T-helper 17 cell (primary cell): ENCODE data around the gene RNU1-2. TPM values are rescaled to one million over a fixed set of nuclear protein-coding genes. Genes with fewer than 3 reads are reported as not detected.
"Not testable (repeated sequence)": the region's sequence is repeated elsewhere in the genome, so short reads cannot be mapped to it uniquely, and the experiment has no call there.

Experiments
- ATAC-seq: fragments of 150-1000 bp; cut with Tn5 transposase; 2 replicates; pipeline ENCODE4 v1.10.0; 2021; ENCODE audit warnings: mild to moderate bottlenecking, moderate library complexity
- DNase-seq, 3 donors: peaks; one replicate each; pipeline versions ENCODE4 v3.0.0 to v3.0.0-alpha.2; 2020 to 2021
- H3K9me3 ChIP-seq: one replicate; pipeline ENCODE4 v1.7.0; 2013; ENCODE audit warnings: low read length, mild to moderate bottlenecking; ENCODE audit not compliant: control insufficient read depth, poor library complexity, severe bottlenecking
- H3K27ac Mint-ChIP-seq: one replicate; pipeline ENCODE4 v1.8.0; 2022; ENCODE audit warnings: mild to moderate bottlenecking, moderate library complexity, mixed read lengths
- H3K27me3 Mint-ChIP-seq: one replicate; pipeline ENCODE4 v1.8.0; 2022; ENCODE audit warnings: mixed read lengths
- H3K36me3 Mint-ChIP-seq: one replicate; pipeline ENCODE4 v1.8.0; 2022; ENCODE audit warnings: low read depth, mixed read lengths
- H3K4me1 Mint-ChIP-seq: one replicate; pipeline ENCODE4 v1.8.0; 2022; ENCODE audit warnings: mild to moderate bottlenecking, mixed read lengths
- H3K4me3 Mint-ChIP-seq: one replicate; pipeline ENCODE4 v1.8.0; 2022; ENCODE audit warnings: mild to moderate bottlenecking, moderate library complexity, mixed read lengths
- total RNA-seq, 4 donors: library from RNA in 2 of 4; stranded (reverse) in 2 of 4; gene quantifications; one replicate each; pipeline ENCODE4 v1.2.3 and lab custom pipeline; 2022 to 2026

RNU1-2 gene
- total RNA-seq, 2 donors from 2014 or later, result 3,182 to 3,922 TPM

- peak; percentile 73 for ATAC-seq
- peaks cover 48% of the 10 kb centered on the region for H3K27me3 Mint-ChIP-seq
- H3K9me3 ChIP-seq, H3K36me3 Mint-ChIP-seq: not testable (repeated sequence)
- peaks cover 13% of the 10 kb centered on the region for H3K4me1 Mint-ChIP-seq
- DNase-seq, result peak; percentile 48 to 59 (median 52)
- H3K27ac Mint-ChIP-seq, result peak overlapping the region; percentile 73
- peak overlapping the region; percentile 91 for H3K4me3 Mint-ChIP-seq
These were observed 22.5 kb upstream of the RNU1-2 start for GRCh38 chr1:16873076-16873879.

- not testable (repeated sequence) for H3K27ac Mint-ChIP-seq, ATAC-seq, H3K9me3 ChIP-seq, DNase-seq, H3K4me3 Mint-ChIP-seq, H3K36me3 Mint-ChIP-seq
- peaks cover 13% of the 10 kb centered on the region for H3K4me1 Mint-ChIP-seq
- H3K27me3 Mint-ChIP-seq, result peaks cover 63% of the 10 kb centered on the region
These were observed 20.6 kb upstream of the RNU1-2 start for GRCh38 chr1:16874968-16875765.

GRCh38 chr1:16881742-16882141, 14.0 kb upstream of the RNU1-2 start:
- not testable (repeated sequence) for DNase-seq, H3K27ac Mint-ChIP-seq, ATAC-seq, H3K4me3 Mint-ChIP-seq, H3K9me3 ChIP-seq
- Mint-ChIP-seq H3K27me3 (peaks cover 72% of the 10 kb centered on the region), H3K36me3 (peaks cover 11% of the 10 kb centered on the region), H3K4me1 (peaks cover 14% of the 10 kb centered on the region)

- H3K9me3 ChIP-seq, result no peaks in the 10 kb centered on the region
- ATAC-seq, result no peak
- peaks cover 9% of the 10 kb centered on the region for H3K36me3 Mint-ChIP-seq
- peaks cover 72% of the 10 kb centered on the region for H3K27me3 Mint-ChIP-seq
- H3K4me3 Mint-ChIP-seq, result no peak overlapping the region
- peaks cover 14% of the 10 kb centered on the region for H3K4me1 Mint-ChIP-seq
- DNase-seq, result no peak
- H3K27ac Mint-ChIP-seq, result no peak overlapping the region
These were observed 12.8 kb upstream of the RNU1-2 start for GRCh38 chr1:16882986-16883385.

- Mint-ChIP-seq H3K4me1 (peaks cover 23% of the 10 kb centered on the region), H3K27me3 (peaks cover 67% of the 10 kb centered on the region), H3K36me3 (peaks cover 15% of the 10 kb centered on the region)
- not testable (repeated sequence) for H3K4me3 Mint-ChIP-seq, ATAC-seq, H3K9me3 ChIP-seq, DNase-seq, H3K27ac Mint-ChIP-seq
These were observed 11.3 kb upstream of the RNU1-2 start for GRCh38 chr1:16884487-16884886.

- no peak for DNase-seq
- no peaks in the 10 kb centered on the region for H3K9me3 ChIP-seq
- Mint-ChIP-seq H3K27ac (no peak overlapping the region), H3K27me3 (peaks cover 60% of the 10 kb centered on the region), H3K4me3 (no peak overlapping the region), H3K4me1 (peaks cover 26% of the 10 kb centered on the region), H3K36me3 (peaks cover 14% of the 10 kb centered on the region)
- ATAC-seq, result no peak
These were observed 8.7 kb upstream of the RNU1-2 start for GRCh38 chr1:16886860-16887605.

GRCh38 chr1:16888860-16889816, 6.6 kb upstream of the RNU1-2 start:
- Mint-ChIP-seq H3K4me3 (peak overlapping the region; percentile 95), H3K36me3 (peaks cover 8% of the 10 kb centered on the region), H3K27ac (peak overlapping the region; percentile 94), H3K4me1 (peaks cover 21% of the 10 kb centered on the region), H3K27me3 (peaks cover 40% of the 10 kb centered on the region)
- H3K9me3 ChIP-seq, result no peaks in the 10 kb centered on the region
- DNase-seq (peak in 2 of 3 donors; percentile 22 to 37), ATAC-seq (peak; percentile 80)

- not testable (repeated sequence) for H3K27ac Mint-ChIP-seq, H3K4me3 Mint-ChIP-seq, DNase-seq, ATAC-seq, H3K9me3 ChIP-seq, H3K36me3 Mint-ChIP-seq
- peaks cover 29% of the 10 kb centered on the region for H3K4me1 Mint-ChIP-seq
- H3K27me3 Mint-ChIP-seq, result peaks cover 29% of the 10 kb centered on the region
These were observed 5.2 kb upstream of the RNU1-2 start for GRCh38 chr1:16890539-16891021.

- H3K27ac Mint-ChIP-seq, H3K36me3 Mint-ChIP-seq, H3K9me3 ChIP-seq, H3K4me3 Mint-ChIP-seq, DNase-seq, ATAC-seq: not testable (repeated sequence)
- Mint-ChIP-seq H3K4me1 (peaks cover 29% of the 10 kb centered on the region), H3K27me3 (peaks cover 26% of the 10 kb centered on the region)
These were observed 4.7 kb upstream of the RNU1-2 start for GRCh38 chr1:16891057-16891456.

GRCh38 chr1:16892978-16893525, 2.7 kb upstream of the RNU1-2 start:
- H3K36me3 Mint-ChIP-seq, H3K9me3 ChIP-seq, DNase-seq, ATAC-seq, H3K4me3 Mint-ChIP-seq: not testable (repeated sequence)
- peaks cover 44% of the 10 kb centered on the region for H3K4me1 Mint-ChIP-seq
- peak overlapping the region; percentile 98 for H3K27ac Mint-ChIP-seq
- H3K27me3 Mint-ChIP-seq, result peaks cover 16% of the 10 kb centered on the region

- H3K4me1 Mint-ChIP-seq, result peaks cover 42% of the 10 kb centered on the region
- H3K4me3 Mint-ChIP-seq, result peak overlapping the region; percentile 50
- H3K36me3 Mint-ChIP-seq, H3K9me3 ChIP-seq, ATAC-seq, DNase-seq: not testable (repeated sequence)
- H3K27ac Mint-ChIP-seq, result peak overlapping the region; percentile 98
- peaks cover 16% of the 10 kb centered on the region for H3K27me3 Mint-ChIP-seq
These were observed 2.0 kb upstream of the RNU1-2 start for GRCh38 chr1:16893796-16894195.

- not testable (repeated sequence) for H3K36me3 Mint-ChIP-seq, H3K9me3 ChIP-seq, H3K4me3 Mint-ChIP-seq, ATAC-seq, DNase-seq
- Mint-ChIP-seq H3K4me1 (peaks cover 38% of the 10 kb centered on the region), H3K27ac (peak overlapping the region; percentile 98), H3K27me3 (peaks cover 12% of the 10 kb centered on the region)
These were observed 1.4 kb upstream of the RNU1-2 start for GRCh38 chr1:16894338-16894737.
